ENCODE data around the gene IL4R. TPM values are rescaled to one million over a fixed set of nuclear protein-coding genes. Genes with fewer than 3 reads are reported as not detected.

The IL4R gene
- total and polyA plus RNA-seq, 2 of the 13 experiments (the other 11 are each of a cell fraction or from before 2014, with no cell fraction given), result 15.9 to 49.6 TPM

GRCh38 chr16:27364493-27365141 is 50.8 kb downstream of the IL4R start (continued):
- TF ChIP-seq FOXC1 (CRISPR knock-in tag; IDR thresholded peaks at IDR 0.05; ENCODE audit: borderline replicate concordance), result no peak
- TF ChIP-seq ZBTB1 (CRISPR knock-in tag; IDR thresholded peaks at IDR 0.05; ENCODE audit: borderline replicate concordance), result no peak
- TF ChIP-seq ISL2 (CRISPR knock-in tag; IDR thresholded peaks at IDR 0.05), result peak; percentile 89
- peak; percentile 46; the same call in 1 of the 2 replicates for TF ChIP-seq ZNF350 (CRISPR knock-in tag; IDR thresholded peaks at IDR 0.05; ENCODE audit: borderline replicate concordance, low read depth)
- 0 out of 2 replicates have a peak, but pooled peaks have one; percentile 52 for TF ChIP-seq TEF (CRISPR knock-in tag; IDR thresholded peaks at IDR 0.05)
- TF ChIP-seq SRSF1 (optimal IDR thresholded peaks at IDR 0.05; ENCODE audit: low read depth, low read length), result no peak
- peak; percentile 77; the same call in 1 of the 2 replicates for TF ChIP-seq ZNF205 (CRISPR knock-in tag; IDR thresholded peaks at IDR 0.05)
- TF ChIP-seq SRY (CRISPR knock-in tag; IDR thresholded peaks at IDR 0.05), result no peak
- TF ChIP-seq ZNF570 (CRISPR knock-in tag; IDR thresholded peaks at IDR 0.05; ENCODE audit: borderline replicate concordance), result no peak
- no peak for TF ChIP-seq HOXA7 (CRISPR knock-in tag; IDR thresholded peaks at IDR 0.05)
- TF ChIP-seq, protein P1, sequence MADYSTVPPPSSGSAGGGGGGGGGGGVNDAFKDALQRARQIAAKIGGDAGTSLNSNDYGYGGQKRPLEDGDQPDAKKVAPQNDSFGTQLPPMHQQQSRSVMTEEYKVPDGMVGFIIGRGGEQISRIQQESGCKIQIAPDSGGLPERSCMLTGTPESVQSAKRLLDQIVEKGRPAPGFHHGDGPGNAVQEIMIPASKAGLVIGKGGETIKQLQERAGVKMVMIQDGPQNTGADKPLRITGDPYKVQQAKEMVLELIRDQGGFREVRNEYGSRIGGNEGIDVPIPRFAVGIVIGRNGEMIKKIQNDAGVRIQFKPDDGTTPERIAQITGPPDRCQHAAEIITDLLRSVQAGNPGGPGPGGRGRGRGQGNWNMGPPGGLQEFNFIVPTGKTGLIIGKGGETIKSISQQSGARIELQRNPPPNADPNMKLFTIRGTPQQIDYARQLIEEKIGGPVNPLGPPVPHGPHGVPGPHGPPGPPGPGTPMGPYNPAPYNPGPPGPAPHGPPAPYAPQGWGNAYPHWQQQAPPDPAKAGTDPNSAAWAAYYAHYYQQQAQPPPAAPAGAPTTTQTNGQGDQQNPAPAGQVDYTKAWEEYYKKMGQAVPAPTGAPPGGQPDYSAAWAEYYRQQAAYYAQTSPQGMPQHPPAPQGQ (CRISPR knock-in tag; IDR thresholded peaks at IDR 0.05; ENCODE audit: borderline replicate concordance), result no peak
- no peak for TF ChIP-seq ZNF468 (CRISPR knock-in tag; IDR thresholded peaks at IDR 0.05)
- TF ChIP-seq ZNF773 (CRISPR knock-in tag; IDR thresholded peaks at IDR 0.05; ENCODE audit: borderline replicate concordance), result no peak
- TF ChIP-seq, protein P2, sequence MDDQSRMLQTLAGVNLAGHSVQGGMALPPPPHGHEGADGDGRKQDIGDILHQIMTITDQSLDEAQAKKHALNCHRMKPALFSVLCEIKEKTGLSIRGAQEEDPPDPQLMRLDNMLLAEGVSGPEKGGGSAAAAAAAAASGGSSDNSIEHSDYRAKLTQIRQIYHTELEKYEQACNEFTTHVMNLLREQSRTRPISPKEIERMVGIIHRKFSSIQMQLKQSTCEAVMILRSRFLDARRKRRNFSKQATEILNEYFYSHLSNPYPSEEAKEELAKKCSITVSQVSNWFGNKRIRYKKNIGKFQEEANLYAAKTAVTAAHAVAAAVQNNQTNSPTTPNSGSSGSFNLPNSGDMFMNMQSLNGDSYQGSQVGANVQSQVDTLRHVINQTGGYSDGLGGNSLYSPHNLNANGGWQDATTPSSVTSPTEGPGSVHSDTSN (CRISPR knock-in tag; IDR thresholded peaks at IDR 0.05; ENCODE audit: borderline replicate concordance), result no peak
- TF ChIP-seq ZNF160 (CRISPR knock-in tag; IDR thresholded peaks at IDR 0.05), result no peak
- TF ChIP-seq MIER2 (CRISPR knock-in tag; IDR thresholded peaks at IDR 0.05), result no peak
- TF ChIP-seq RNF2 (conservative IDR thresholded peaks at IDR 0.05; ENCODE audit: low read depth), result no peak
- no peak for TF ChIP-seq ZNF577 (CRISPR knock-in tag; IDR thresholded peaks at IDR 0.05; ENCODE audit: borderline replicate concordance, low read depth)
- peak; percentile 50; the same call in 1 of the 2 replicates for TF ChIP-seq ZSCAN9 (CRISPR knock-in tag; IDR thresholded peaks at IDR 0.05; ENCODE audit: borderline replicate concordance)
- no peak for TF ChIP-seq CREB1 (IDR thresholded peaks at IDR 0.05)
- TF ChIP-seq CREB1 (CRISPR knock-in tag; IDR thresholded peaks at IDR 0.05), result peak; percentile 70
- TF ChIP-seq, protein P3, sequence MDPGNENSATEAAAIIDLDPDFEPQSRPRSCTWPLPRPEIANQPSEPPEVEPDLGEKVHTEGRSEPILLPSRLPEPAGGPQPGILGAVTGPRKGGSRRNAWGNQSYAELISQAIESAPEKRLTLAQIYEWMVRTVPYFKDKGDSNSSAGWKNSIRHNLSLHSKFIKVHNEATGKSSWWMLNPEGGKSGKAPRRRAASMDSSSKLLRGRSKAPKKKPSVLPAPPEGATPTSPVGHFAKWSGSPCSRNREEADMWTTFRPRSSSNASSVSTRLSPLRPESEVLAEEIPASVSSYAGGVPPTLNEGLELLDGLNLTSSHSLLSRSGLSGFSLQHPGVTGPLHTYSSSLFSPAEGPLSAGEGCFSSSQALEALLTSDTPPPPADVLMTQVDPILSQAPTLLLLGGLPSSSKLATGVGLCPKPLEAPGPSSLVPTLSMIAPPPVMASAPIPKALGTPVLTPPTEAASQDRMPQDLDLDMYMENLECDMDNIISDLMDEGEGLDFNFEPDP (CRISPR knock-in tag; conservative IDR thresholded peaks at IDR 0.05), result no peak
- TF ChIP-seq, protein P4, sequence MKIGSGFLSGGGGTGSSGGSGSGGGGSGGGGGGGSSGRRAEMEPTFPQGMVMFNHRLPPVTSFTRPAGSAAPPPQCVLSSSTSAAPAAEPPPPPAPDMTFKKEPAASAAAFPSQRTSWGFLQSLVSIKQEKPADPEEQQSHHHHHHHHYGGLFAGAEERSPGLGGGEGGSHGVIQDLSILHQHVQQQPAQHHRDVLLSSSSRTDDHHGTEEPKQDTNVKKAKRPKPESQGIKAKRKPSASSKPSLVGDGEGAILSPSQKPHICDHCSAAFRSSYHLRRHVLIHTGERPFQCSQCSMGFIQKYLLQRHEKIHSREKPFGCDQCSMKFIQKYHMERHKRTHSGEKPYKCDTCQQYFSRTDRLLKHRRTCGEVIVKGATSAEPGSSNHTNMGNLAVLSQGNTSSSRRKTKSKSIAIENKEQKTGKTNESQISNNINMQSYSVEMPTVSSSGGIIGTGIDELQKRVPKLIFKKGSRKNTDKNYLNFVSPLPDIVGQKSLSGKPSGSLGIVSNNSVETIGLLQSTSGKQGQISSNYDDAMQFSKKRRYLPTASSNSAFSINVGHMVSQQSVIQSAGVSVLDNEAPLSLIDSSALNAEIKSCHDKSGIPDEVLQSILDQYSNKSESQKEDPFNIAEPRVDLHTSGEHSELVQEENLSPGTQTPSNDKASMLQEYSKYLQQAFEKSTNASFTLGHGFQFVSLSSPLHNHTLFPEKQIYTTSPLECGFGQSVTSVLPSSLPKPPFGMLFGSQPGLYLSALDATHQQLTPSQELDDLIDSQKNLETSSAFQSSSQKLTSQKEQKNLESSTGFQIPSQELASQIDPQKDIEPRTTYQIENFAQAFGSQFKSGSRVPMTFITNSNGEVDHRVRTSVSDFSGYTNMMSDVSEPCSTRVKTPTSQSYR (CRISPR knock-in tag; IDR thresholded peaks at IDR 0.05; ENCODE audit: borderline replicate concordance), result peak; percentile 23; the same call in 1 of the 2 replicates

Data from HepG2 (cell line).